ENCODE results near the gene ATRNL1. TPM values are rescaled to one million over a fixed set of nuclear protein-coding genes. Genes with fewer than 3 reads are reported as not detected.

The ATRNL1 gene
- total RNA-seq, 1 experiment from 2014 or later: 28.7 TPM

GRCh38 chr10:115851695-115852094, 758.5 kb downstream of the ATRNL1 start:
- no peak overlapping the region for H3K27ac Mint-ChIP-seq
- no peak overlapping the region for H3K4me3 Mint-ChIP-seq
- no peaks in the 10 kb centered on the region for H3K36me3 Mint-ChIP-seq
- H3K27me3 Mint-ChIP-seq (ENCODE audit: low read depth): no peaks in the 10 kb centered on the region
- TF ChIP-seq STAT6 (CRISPR knock-in tag; conservative IDR thresholded peaks at IDR 0.05; ENCODE audit: low read depth) (no peak), NFE2L1 (CRISPR knock-in tag; IDR thresholded peaks at IDR 0.05) (no peak), SMAD4 (CRISPR knock-in tag; IDR thresholded peaks at IDR 0.05) (no peak), MXD4 (CRISPR knock-in tag; IDR thresholded peaks at IDR 0.05; ENCODE audit: borderline replicate concordance) (no peak), IRF2 (CRISPR knock-in tag; IDR thresholded peaks at IDR 0.05; ENCODE audit: borderline replicate concordance, low read depth) (no peak), GTF2I (CRISPR knock-in tag; conservative IDR thresholded peaks at IDR 0.05) (no peak), ELF4 (CRISPR knock-in tag; IDR thresholded peaks at IDR 0.05; ENCODE audit: low read depth) (no peak), ZNF423 (CRISPR knock-in tag; IDR thresholded peaks at IDR 0.05) (no peak), TP53 (CRISPR knock-in tag; IDR thresholded peaks at IDR 0.05) (no peak), JAZF1 (CRISPR knock-in tag; IDR thresholded peaks at IDR 0.05) (no peak), GABPB1 (CRISPR knock-in tag; IDR thresholded peaks at IDR 0.05) (no peak), CTCF (IDR thresholded peaks at IDR 0.05) (no peak), NR2C2 (CRISPR knock-in tag; IDR thresholded peaks at IDR 0.05) (no peak), CBFB (CRISPR knock-in tag; IDR thresholded peaks at IDR 0.05; ENCODE audit: low read depth) (no peak), CDX4 (CRISPR knock-in tag; IDR thresholded peaks at IDR 0.05; ENCODE audit: borderline replicate concordance) (no peak)
- TF ChIP-seq, protein P1, sequence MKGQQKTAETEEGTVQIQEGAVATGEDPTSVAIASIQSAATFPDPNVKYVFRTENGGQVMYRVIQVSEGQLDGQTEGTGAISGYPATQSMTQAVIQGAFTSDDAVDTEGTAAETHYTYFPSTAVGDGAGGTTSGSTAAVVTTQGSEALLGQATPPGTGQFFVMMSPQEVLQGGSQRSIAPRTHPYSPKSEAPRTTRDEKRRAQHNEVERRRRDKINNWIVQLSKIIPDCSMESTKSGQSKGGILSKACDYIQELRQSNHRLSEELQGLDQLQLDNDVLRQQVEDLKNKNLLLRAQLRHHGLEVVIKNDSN (CRISPR knock-in tag; IDR thresholded peaks at IDR 0.05): no peak
- TF ChIP-seq, protein P2, sequence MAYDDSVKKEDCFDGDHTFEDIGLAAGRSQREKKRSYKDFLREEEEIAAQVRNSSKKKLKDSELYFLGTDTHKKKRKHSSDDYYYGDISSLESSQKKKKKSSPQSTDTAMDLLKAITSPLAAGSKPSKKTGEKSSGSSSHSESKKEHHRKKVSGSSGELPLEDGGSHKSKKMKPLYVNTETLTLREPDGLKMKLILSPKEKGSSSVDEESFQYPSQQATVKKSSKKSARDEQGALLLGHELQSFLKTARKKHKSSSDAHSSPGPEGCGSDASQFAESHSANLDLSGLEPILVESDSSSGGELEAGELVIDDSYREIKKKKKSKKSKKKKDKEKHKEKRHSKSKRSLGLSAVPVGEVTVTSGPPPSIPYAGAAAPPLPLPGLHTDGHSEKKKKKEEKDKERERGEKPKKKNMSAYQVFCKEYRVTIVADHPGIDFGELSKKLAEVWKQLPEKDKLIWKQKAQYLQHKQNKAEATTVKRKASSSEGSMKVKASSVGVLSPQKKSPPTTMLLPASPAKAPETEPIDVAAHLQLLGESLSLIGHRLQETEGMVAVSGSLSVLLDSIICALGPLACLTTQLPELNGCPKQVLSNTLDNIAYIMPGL (CRISPR knock-in tag; IDR thresholded peaks at IDR 0.05): no peak
- TF ChIP-seq, protein P3, sequence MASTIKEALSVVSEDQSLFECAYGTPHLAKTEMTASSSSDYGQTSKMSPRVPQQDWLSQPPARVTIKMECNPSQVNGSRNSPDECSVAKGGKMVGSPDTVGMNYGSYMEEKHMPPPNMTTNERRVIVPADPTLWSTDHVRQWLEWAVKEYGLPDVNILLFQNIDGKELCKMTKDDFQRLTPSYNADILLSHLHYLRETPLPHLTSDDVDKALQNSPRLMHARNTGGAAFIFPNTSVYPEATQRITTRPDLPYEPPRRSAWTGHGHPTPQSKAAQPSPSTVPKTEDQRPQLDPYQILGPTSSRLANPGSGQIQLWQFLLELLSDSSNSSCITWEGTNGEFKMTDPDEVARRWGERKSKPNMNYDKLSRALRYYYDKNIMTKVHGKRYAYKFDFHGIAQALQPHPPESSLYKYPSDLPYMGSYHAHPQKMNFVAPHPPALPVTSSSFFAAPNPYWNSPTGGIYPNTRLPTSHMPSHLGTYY (CRISPR knock-in tag; IDR thresholded peaks at IDR 0.05): no peak
- TF ChIP-seq, protein P4, sequence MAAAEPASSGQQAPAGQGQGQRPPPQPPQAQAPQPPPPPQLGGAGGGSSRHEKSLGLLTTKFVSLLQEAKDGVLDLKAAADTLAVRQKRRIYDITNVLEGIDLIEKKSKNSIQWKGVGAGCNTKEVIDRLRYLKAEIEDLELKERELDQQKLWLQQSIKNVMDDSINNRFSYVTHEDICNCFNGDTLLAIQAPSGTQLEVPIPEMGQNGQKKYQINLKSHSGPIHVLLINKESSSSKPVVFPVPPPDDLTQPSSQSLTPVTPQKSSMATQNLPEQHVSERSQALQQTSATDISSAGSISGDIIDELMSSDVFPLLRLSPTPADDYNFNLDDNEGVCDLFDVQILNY (CRISPR knock-in tag; IDR thresholded peaks at IDR 0.05): no peak
- peaks cover 19% of the 10 kb centered on the region for H3K4me1 Mint-ChIP-seq
- CTCF ChIA-PET: no interaction called here
- DNase-seq (ENCODE audit: low spot score) (no peak), ATAC-seq (no peak)
- H3K9me3 Mint-ChIP-seq: no peaks in the 10 kb centered on the region
- POLR2A ChIA-PET: no interaction called here
